HepG2 (cell line): Measurements from ENCODE around the gene TAT. TPM values are rescaled to one million over a fixed set of nuclear protein-coding genes. Genes with fewer than 3 reads are reported as not detected.

Experiments
- CHD4 ChIP-seq: fragments of 200-600 bp; sonication (generic); IDR thresholded peaks from 2 replicates; pipeline ENCODE4 v1.7.0; 2017; ENCODE audit warnings: mild to moderate bottlenecking, low read length, borderline replicate concordance
- KLF15 ChIP-seq: sonication (generic); formaldehyde crosslinking; IDR thresholded peaks from 2 replicates; pipeline ENCODE4 v1.8.1; 2023; ENCODE audit warnings: borderline replicate concordance, mild to moderate bottlenecking, inconsistent platforms, missing genetic modification reagents, mixed read lengths
- KMT2B ChIP-seq: IDR thresholded peaks from 2 replicates; pipeline ENCODE4 v1.6.1; 2016; ENCODE audit warnings: missing genetic modification reagents, missing compliant biosample characterization
- NFATC3 ChIP-seq: sonication (generic); formaldehyde crosslinking; IDR thresholded peaks from 2 replicates; pipeline ENCODE4 v1.5.1; 2020; ENCODE audit warnings: mild to moderate bottlenecking, missing genetic modification reagents
- NKX3-1 ChIP-seq: sonication (generic); formaldehyde crosslinking; IDR thresholded peaks from 2 replicates; pipeline ENCODE4 v1.5.0; 2020; ENCODE audit warnings: missing genetic modification reagents
- POLR2AphosphoS2 ChIP-seq: IDR thresholded peaks from 2 replicates; pipeline ENCODE4 v1.6.1; 2011; ENCODE audit warnings: low read depth, low read length, improper control_type of control experiment
- PRMT3 ChIP-seq: sonication (generic); formaldehyde crosslinking; IDR thresholded peaks from 2 replicates; pipeline ENCODE4 v1.8.1; 2022; ENCODE audit warnings: low read depth, mild to moderate bottlenecking, moderate library complexity, missing genetic modification reagents, borderline replicate concordance
- SALL1 ChIP-seq: sonication (generic); formaldehyde crosslinking; IDR thresholded peaks from 2 replicates; pipeline ENCODE4 v1.8.0; 2022; ENCODE audit warnings: mild to moderate bottlenecking, missing genetic modification reagents
- ZNF354B ChIP-seq: sonication (generic); formaldehyde crosslinking; IDR thresholded peaks from 2 replicates; pipeline ENCODE4 v1.8.0; 2022; ENCODE audit warnings: mild to moderate bottlenecking, missing genetic modification reagents
- ZNF496 ChIP-seq: sonication (generic); formaldehyde crosslinking; IDR thresholded peaks from 2 replicates; pipeline ENCODE4 v1.8.1; 2023; ENCODE audit warnings: mild to moderate bottlenecking, moderate library complexity, missing genetic modification reagents; ENCODE audit not compliant: insufficient replicate concordance
- ZNF570 ChIP-seq: sonication (generic); formaldehyde crosslinking; IDR thresholded peaks from 2 replicates; pipeline ENCODE4 v1.4.0; 2020; ENCODE audit warnings: mild to moderate bottlenecking, missing genetic modification reagents, borderline replicate concordance
- ZNF678 ChIP-seq: sonication (generic); formaldehyde crosslinking; IDR thresholded peaks from 2 replicates; pipeline ENCODE4 v1.4.0; 2020; ENCODE audit warnings: mild to moderate bottlenecking, missing genetic modification reagents
- polyA plus RNA-seq, 8 experiments: library from polyadenylated mRNA; depleted of rRNA in 3 of 8; stranded (reverse) in 7 of 8; unstranded in 1 of 8; fragments of >200 nt; fragmentation: Illumina TruSeq in 4 of 8; extraction: Trizol in 4 of 8; gene quantifications; 2 replicates each; pipeline versions ENCODE4 v1.2.1 to v1.2.3, GENCODE V29; 2011 to 2016; ENCODE audit warnings: low read depth in 4 of 8, missing spikeins in 1 of 8, mixed read lengths in 1 of 8; ENCODE audit not compliant: insufficient read depth in 1 of 8
- total RNA-seq, 5 experiments: library from RNA; depleted of rRNA; stranded (reverse); fragments of >200 nt; fragmentation: Illumina TruSeq; extraction: Trizol; gene quantifications; 2 replicates each; pipeline ENCODE4 v1.2.3, GENCODE V29; 2016; ENCODE audit warnings: low read depth in 1 of 5
- TF ChIP-seq, protein P1 (sequence below): sonication (generic); formaldehyde crosslinking; IDR thresholded peaks from 2 replicates; pipeline ENCODE4 v1.4.0; 2020; ENCODE audit warnings: missing genetic modification reagents
- TF ChIP-seq, protein P2 (sequence below): sonication (generic); formaldehyde crosslinking; IDR thresholded peaks from 2 replicates; pipeline ENCODE4 v1.4.0; 2020; ENCODE audit warnings: mild to moderate bottlenecking, missing genetic modification reagents
- TF ChIP-seq, protein P3 (sequence below): sonication (generic); formaldehyde crosslinking; IDR thresholded peaks from 2 replicates; pipeline ENCODE4 v1.5.1; 2020; ENCODE audit warnings: mild to moderate bottlenecking, missing genetic modification reagents, borderline replicate concordance
- TF ChIP-seq, protein P4 (sequence below): sonication (generic); formaldehyde crosslinking; IDR thresholded peaks from 2 replicates; pipeline ENCODE4 v1.9.0; 2022; ENCODE audit warnings: missing genetic modification reagents, mild to moderate bottlenecking, borderline replicate concordance

Gene TAT
- total and polyA plus RNA-seq, 2 of the 13 experiments (the other 11 are each of a cell fraction or from before 2014, with no cell fraction given), result 1.6 to 5.8 TPM

DNA sequence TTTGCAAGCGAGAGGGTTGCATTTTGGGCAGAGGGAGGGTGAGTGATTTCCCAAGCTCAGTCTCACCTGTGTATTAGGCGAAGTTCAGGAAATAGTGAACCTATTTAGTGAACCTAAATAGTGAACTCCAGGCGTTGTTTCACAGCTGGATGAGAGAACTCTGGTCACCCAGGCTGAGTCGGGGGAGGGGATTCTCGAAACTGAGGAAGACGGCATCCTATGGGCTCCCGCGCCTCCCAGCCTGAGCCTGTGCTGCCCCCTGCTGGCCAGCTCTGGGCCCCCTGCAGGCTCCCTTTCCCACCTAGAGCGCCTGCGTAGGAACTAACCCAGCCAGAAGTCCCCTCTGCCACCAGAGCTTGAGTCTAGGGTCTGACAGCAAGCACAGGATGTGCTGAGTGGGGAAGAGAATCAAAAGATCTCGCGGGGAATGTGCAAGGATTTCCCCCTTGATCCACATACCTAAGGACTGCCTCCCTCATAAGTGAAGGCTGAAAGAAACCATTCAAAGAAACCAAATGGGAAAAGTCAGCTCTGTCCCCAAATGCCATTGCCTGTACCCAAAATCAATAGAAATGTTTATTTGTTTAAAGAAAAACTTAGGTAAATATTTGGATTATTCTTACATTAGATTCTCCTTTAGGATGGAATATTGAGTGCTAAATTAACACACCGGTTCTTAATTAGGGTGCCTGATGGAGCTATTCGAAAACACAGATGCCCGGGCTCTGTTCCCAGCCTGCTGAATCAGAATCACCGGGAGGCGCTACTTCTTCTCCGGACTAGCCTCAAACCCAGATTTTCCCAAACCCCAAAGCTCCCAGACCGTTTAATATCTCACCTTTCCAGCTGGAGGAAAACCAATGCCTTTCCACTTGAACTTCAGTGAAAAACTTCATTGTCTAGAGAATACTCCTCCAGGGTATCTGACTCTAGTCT is 34.3 kb upstream of the TAT start (continued):
- TF ChIP-seq ZNF354B (CRISPR knock-in tag), result no peak
- TF ChIP-seq, protein P1, sequence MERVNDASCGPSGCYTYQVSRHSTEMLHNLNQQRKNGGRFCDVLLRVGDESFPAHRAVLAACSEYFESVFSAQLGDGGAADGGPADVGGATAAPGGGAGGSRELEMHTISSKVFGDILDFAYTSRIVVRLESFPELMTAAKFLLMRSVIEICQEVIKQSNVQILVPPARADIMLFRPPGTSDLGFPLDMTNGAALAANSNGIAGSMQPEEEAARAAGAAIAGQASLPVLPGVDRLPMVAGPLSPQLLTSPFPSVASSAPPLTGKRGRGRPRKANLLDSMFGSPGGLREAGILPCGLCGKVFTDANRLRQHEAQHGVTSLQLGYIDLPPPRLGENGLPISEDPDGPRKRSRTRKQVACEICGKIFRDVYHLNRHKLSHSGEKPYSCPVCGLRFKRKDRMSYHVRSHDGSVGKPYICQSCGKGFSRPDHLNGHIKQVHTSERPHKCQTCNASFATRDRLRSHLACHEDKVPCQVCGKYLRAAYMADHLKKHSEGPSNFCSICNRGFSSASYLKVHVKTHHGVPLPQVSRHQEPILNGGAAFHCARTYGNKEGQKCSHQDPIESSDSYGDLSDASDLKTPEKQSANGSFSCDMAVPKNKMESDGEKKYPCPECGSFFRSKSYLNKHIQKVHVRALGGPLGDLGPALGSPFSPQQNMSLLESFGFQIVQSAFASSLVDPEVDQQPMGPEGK (CRISPR knock-in tag), result 0 out of 2 replicates have a peak, but pooled peaks have one; percentile 37
- TF ChIP-seq NFATC3 (CRISPR knock-in tag), result no peak
- no peak for TF ChIP-seq PRMT3 (CRISPR knock-in tag)
- TF ChIP-seq, protein P2, sequence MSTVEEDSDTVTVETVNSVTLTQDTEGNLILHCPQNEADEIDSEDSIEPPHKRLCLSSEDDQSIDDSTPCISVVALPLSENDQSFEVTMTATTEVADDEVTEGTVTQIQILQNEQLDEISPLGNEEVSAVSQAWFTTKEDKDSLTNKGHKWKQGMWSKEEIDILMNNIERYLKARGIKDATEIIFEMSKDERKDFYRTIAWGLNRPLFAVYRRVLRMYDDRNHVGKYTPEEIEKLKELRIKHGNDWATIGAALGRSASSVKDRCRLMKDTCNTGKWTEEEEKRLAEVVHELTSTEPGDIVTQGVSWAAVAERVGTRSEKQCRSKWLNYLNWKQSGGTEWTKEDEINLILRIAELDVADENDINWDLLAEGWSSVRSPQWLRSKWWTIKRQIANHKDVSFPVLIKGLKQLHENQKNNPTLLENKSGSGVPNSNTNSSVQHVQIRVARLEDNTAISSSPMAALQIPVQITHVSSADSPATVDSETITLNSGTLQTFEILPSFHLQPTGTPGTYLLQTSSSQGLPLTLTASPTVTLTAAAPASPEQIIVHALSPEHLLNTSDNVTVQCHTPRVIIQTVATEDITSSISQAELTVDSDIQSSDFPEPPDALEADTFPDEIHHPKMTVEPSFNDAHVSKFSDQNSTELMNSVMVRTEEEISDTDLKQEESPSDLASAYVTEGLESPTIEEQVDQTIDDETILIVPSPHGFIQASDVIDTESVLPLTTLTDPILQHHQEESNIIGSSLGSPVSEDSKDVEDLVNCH, result no peak
- TF ChIP-seq ZNF496 (CRISPR knock-in tag), result no peak
- TF ChIP-seq ZNF678 (CRISPR knock-in tag), result no peak
- peak; percentile 90 for TF ChIP-seq SALL1 (CRISPR knock-in tag)
- no peak for TF ChIP-seq POLR2AphosphoS2
- no peak for TF ChIP-seq KLF15 (CRISPR knock-in tag)
- TF ChIP-seq CHD4, result no peak
- 0 out of 2 replicates have a peak, but pooled peaks have one; percentile 43 for TF ChIP-seq KMT2B (CRISPR knock-in tag)
- TF ChIP-seq NKX3-1 (CRISPR knock-in tag), result no peak
- TF ChIP-seq, protein P3, sequence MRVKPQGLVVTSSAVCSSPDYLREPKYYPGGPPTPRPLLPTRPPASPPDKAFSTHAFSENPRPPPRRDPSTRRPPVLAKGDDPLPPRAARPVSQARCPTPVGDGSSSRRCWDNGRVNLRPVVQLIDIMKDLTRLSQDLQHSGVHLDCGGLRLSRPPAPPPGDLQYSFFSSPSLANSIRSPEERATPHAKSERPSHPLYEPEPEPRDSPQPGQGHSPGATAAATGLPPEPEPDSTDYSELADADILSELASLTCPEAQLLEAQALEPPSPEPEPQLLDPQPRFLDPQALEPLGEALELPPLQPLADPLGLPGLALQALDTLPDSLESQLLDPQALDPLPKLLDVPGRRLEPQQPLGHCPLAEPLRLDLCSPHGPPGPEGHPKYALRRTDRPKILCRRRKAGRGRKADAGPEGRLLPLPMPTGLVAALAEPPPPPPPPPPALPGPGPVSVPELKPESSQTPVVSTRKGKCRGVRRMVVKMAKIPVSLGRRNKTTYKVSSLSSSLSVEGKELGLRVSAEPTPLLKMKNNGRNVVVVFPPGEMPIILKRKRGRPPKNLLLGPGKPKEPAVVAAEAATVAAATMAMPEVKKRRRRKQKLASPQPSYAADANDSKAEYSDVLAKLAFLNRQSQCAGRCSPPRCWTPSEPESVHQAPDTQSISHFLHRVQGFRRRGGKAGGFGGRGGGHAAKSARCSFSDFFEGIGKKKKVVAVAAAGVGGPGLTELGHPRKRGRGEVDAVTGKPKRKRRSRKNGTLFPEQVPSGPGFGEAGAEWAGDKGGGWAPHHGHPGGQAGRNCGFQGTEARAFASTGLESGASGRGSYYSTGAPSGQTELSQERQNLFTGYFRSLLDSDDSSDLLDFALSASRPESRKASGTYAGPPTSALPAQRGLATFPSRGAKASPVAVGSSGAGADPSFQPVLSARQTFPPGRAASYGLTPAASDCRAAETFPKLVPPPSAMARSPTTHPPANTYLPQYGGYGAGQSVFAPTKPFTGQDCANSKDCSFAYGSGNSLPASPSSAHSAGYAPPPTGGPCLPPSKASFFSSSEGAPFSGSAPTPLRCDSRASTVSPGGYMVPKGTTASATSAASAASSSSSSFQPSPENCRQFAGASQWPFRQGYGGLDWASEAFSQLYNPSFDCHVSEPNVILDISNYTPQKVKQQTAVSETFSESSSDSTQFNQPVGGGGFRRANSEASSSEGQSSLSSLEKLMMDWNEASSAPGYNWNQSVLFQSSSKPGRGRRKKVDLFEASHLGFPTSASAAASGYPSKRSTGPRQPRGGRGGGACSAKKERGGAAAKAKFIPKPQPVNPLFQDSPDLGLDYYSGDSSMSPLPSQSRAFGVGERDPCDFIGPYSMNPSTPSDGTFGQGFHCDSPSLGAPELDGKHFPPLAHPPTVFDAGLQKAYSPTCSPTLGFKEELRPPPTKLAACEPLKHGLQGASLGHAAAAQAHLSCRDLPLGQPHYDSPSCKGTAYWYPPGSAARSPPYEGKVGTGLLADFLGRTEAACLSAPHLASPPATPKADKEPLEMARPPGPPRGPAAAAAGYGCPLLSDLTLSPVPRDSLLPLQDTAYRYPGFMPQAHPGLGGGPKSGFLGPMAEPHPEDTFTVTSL (CRISPR knock-in tag), result no peak
- TF ChIP-seq, protein P4, sequence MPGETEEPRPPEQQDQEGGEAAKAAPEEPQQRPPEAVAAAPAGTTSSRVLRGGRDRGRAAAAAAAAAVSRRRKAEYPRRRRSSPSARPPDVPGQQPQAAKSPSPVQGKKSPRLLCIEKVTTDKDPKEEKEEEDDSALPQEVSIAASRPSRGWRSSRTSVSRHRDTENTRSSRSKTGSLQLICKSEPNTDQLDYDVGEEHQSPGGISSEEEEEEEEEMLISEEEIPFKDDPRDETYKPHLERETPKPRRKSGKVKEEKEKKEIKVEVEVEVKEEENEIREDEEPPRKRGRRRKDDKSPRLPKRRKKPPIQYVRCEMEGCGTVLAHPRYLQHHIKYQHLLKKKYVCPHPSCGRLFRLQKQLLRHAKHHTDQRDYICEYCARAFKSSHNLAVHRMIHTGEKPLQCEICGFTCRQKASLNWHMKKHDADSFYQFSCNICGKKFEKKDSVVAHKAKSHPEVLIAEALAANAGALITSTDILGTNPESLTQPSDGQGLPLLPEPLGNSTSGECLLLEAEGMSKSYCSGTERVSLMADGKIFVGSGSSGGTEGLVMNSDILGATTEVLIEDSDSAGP (CRISPR knock-in tag), result no peak
- TF ChIP-seq ZNF570 (CRISPR knock-in tag), result no peak
